CD14-positive monocyte (primary cell): ENCODE data around the gene NOTCH4. TPM values are rescaled to one million over a fixed set of nuclear protein-coding genes. Genes with fewer than 3 reads are reported as not detected.
A peak's percentile ranks its signal among the peaks of the same experiment; 100 is the strongest.

Experiments used
- DNase-seq, 3 donors: peaks; one replicate each; pipeline ENCODE4 v3.0.0-alpha.2; 2011 to 2022
- H2AFZ ChIP-seq: 2 replicates; pipeline ENCODE4 v1.6.0; 2012; ENCODE audit warnings: mild to moderate bottlenecking, low read depth, low read length, inconsistent platforms; ENCODE audit not compliant: insufficient read depth, poor library complexity, severe bottlenecking
- H3K27ac ChIP-seq, 2 donors: 1 replicate in 1 of 2; 2 replicates in 1 of 2; pipeline ENCODE4 v1.5.1; 2012 to 2013; ENCODE audit warnings: low read length in 2 of 2, control low read depth in 1 of 2, inconsistent platforms in 1 of 2, low read depth in 1 of 2, mild to moderate bottlenecking in 1 of 2
- H3K27me3 ChIP-seq, 2 donors: one replicate each; pipeline versions ENCODE4 v1.6.0 to v1.6.1; 2011 to 2013; ENCODE audit warnings: low read length in 2 of 2; ENCODE audit not compliant: control insufficient read depth in 2 of 2, insufficient read depth in 2 of 2
- H3K36me3 ChIP-seq, 2 donors: replicated peaks in 1 of 2; 1 replicate in 1 of 2; 2 replicates in 1 of 2; pipeline versions ENCODE4 v1.5.1 to v1.6.1; 2012 to 2013; ENCODE audit warnings: low read length in 2 of 2, control low read depth in 1 of 2, inconsistent platforms in 1 of 2, mild to moderate bottlenecking in 1 of 2; ENCODE audit not compliant: insufficient read depth in 2 of 2, control insufficient read depth in 1 of 2
- H3K4me1 ChIP-seq, 2 donors: 1 replicate in 1 of 2; 2 replicates in 1 of 2; pipeline versions ENCODE4 v1.5.1 to v1.6.1; 2012 to 2013; ENCODE audit warnings: low read length in 2 of 2, control low read depth in 1 of 2, inconsistent platforms in 1 of 2, mild to moderate bottlenecking in 1 of 2, moderate library complexity in 1 of 2; ENCODE audit not compliant: insufficient read depth in 2 of 2, control insufficient read depth in 1 of 2
- H3K4me2 ChIP-seq: replicated peaks from 2 replicates; pipeline ENCODE3; 2012; ENCODE audit warnings: low read length, moderate library complexity, mild to moderate bottlenecking; ENCODE audit not compliant: poor library complexity, severe bottlenecking; ENCODE audit errors: extremely low read depth
- H3K4me3 ChIP-seq, 3 experiments: fragments of 200-600 bp in 1 of 3; sonication (generic) in 1 of 3; replicated peaks in 1 of 3; 1 replicate in 2 of 3; 2 replicates in 1 of 3; pipeline ENCODE4 v1.5.1; 2011 to 2013; ENCODE audit warnings: low read length in 3 of 3, mild to moderate bottlenecking in 3 of 3, control low read depth in 2 of 3, low read depth in 2 of 3, inconsistent platforms in 1 of 3, moderate library complexity in 1 of 3
- H3K79me2 ChIP-seq: 2 replicates; pipeline ENCODE4 v1.6.0; 2012; ENCODE audit warnings: mild to moderate bottlenecking, control low read depth, inconsistent platforms, low read length, moderate library complexity; ENCODE audit not compliant: insufficient read depth
- H3K9ac ChIP-seq: 2 replicates; pipeline ENCODE4 v1.6.0; 2017; ENCODE audit warnings: low read length, mild to moderate bottlenecking; ENCODE audit not compliant: insufficient read depth, poor library complexity, severe bottlenecking
- H3K9me3 ChIP-seq, 2 donors: replicated peaks in 1 of 2; 1 replicate in 1 of 2; 2 replicates in 1 of 2; pipeline versions ENCODE4 v1.5.1 to v1.6.1; 2012 to 2013; ENCODE audit warnings: low read length in 2 of 2, control low read depth in 1 of 2; ENCODE audit not compliant: control insufficient read depth in 1 of 2, insufficient read depth in 1 of 2
- H4K20me1 ChIP-seq: 2 replicates; pipeline ENCODE4 v1.6.0; 2012; ENCODE audit warnings: mild to moderate bottlenecking, low read length, control low read depth, moderate library complexity; ENCODE audit not compliant: insufficient read depth
- H3K27ac Mint-ChIP-seq, 7 donors: one replicate each; pipeline ENCODE4 v1.8.0; 2020; ENCODE audit warnings: mild to moderate bottlenecking in 7 of 7, mixed read lengths in 7 of 7, moderate library complexity in 6 of 7, inconsistent platforms in 2 of 7
- H3K27me3 Mint-ChIP-seq, 3 donors: one replicate each; pipeline ENCODE4 v1.8.0; 2021 to 2022; ENCODE audit warnings: low read depth in 3 of 3, mild to moderate bottlenecking in 3 of 3, mixed read lengths in 3 of 3, moderate library complexity in 3 of 3, inconsistent platforms in 1 of 3
- H3K36me3 Mint-ChIP-seq, 2 donors: one replicate each; pipeline ENCODE4 v1.8.0; 2020; ENCODE audit warnings: mixed read lengths in 2 of 2, inconsistent platforms in 1 of 2, mild to moderate bottlenecking in 1 of 2
- H3K4me1 Mint-ChIP-seq: one replicate; pipeline ENCODE4 v1.8.0; 2020; ENCODE audit warnings: mild to moderate bottlenecking, mixed read lengths
- H3K4me3 Mint-ChIP-seq, 2 donors: one replicate each; pipeline ENCODE4 v1.8.0; 2020; ENCODE audit warnings: mild to moderate bottlenecking in 2 of 2, mixed read lengths in 2 of 2, moderate library complexity in 1 of 2
- H3K9me3 Mint-ChIP-seq, 7 donors: one replicate each; pipeline ENCODE4 v1.8.0; 2020 to 2022; ENCODE audit warnings: mixed read lengths in 7 of 7, mild to moderate bottlenecking in 6 of 7, moderate library complexity in 6 of 7, inconsistent platforms in 2 of 7
- WGBS: methylation state at CpG from one replicate; pipeline ENCODE4 v1.1.5; 2013; ENCODE audit warnings: missing lambda C conversion rate; ENCODE audit not compliant: insufficient coverage; 5-methylcytosine and 5-hydroxymethylcytosine counted together
- intact Hi-C, 2 donors: fragments of 100-400 bp; cut with micrococcal nuclease; formaldehyde crosslinking; loops; one replicate each; pipeline versions ENCODE4 v1.15.0 to v1.15.1; 2023
- polyA plus RNA-seq, 3 donors: library from polyadenylated mRNA; depleted of rRNA in 1 of 3; unstranded in 2 of 3; stranded (reverse) in 1 of 3; fragments of 300-500 nt in 2 of 3; fragments of >200 nt in 1 of 3; fragmentation: Illumina TruSeq in 2 of 3; gene quantifications; 1 replicate in 2 of 3; 2 replicates in 1 of 3; pipeline ENCODE4 v1.2.3, GENCODE V29; 2012 to 2021
- TF ChIP-seq, protein P1 (sequence below): fragments of 200-600 bp; IDR thresholded peaks from one replicate; pipeline ENCODE4 v1.8.0; 2022; ENCODE audit warnings: antibody characterized with exemption, mild to moderate bottlenecking

Gene NOTCH4
- polyA plus RNA-seq, 3 donors: 5.2 to 8.1 (median 6.1) TPM

DNA sequence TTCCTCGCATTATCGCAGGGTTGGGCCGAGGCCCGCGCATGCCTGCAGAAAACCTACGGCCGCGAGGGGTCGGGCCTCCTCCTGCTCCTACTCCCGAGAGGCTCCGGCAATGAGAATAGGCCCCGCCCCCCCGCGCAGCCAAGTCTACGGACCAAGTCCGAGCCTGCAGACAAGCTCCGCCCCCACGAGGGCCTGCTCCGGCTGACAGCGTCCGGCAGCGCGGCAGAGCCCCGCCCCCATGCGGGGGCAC is 28.3 kb downstream of the NOTCH4 start:
- peak; percentile 100 for DNase-seq
- H3K4me3 ChIP-seq: peak overlapping the region in 2 of 3 experiments; percentile 46 to 98
- no peak overlapping the region for H2AFZ ChIP-seq
- H3K27ac ChIP-seq: peak overlapping the region; percentile 98 to 99
- H3K79me2 ChIP-seq: peaks cover 43% of the 10 kb centered on the region
- 0% methylated on average over 25 of the region's 25 CpGs for WGBS
- H3K27me3 ChIP-seq: no peaks in the 10 kb centered on the region
- TF ChIP-seq, protein P1, sequence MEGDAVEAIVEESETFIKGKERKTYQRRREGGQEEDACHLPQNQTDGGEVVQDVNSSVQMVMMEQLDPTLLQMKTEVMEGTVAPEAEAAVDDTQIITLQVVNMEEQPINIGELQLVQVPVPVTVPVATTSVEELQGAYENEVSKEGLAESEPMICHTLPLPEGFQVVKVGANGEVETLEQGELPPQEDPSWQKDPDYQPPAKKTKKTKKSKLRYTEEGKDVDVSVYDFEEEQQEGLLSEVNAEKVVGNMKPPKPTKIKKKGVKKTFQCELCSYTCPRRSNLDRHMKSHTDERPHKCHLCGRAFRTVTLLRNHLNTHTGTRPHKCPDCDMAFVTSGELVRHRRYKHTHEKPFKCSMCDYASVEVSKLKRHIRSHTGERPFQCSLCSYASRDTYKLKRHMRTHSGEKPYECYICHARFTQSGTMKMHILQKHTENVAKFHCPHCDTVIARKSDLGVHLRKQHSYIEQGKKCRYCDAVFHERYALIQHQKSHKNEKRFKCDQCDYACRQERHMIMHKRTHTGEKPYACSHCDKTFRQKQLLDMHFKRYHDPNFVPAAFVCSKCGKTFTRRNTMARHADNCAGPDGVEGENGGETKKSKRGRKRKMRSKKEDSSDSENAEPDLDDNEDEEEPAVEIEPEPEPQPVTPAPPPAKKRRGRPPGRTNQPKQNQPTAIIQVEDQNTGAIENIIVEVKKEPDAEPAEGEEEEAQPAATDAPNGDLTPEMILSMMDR: no peak
- peaks cover 0 to 3% (median 0%) of the 10 kb centered on the region in 7 donors for H3K9me3 Mint-ChIP-seq
- peak overlapping the region; percentile 98 to 100 (median 100) for H3K27ac Mint-ChIP-seq
- H3K4me2 ChIP-seq: peak overlapping the region; percentile 90
- H3K4me3 Mint-ChIP-seq: peak overlapping the region in 1 of 2 donors; percentile 84
- no peaks in the 10 kb centered on the region for H4K20me1 ChIP-seq
- peaks cover 0 to 10% (median 2%) of the 10 kb centered on the region in 3 donors for H3K27me3 Mint-ChIP-seq
- peaks cover 0 to 7% of the 10 kb centered on the region in 2 donors for H3K36me3 ChIP-seq
- intact Hi-C loops: loop anchor here (1.0 to 5.0 kb wide), 4 partner anchors 17 to 78 kb away; partner anchors contain the start of genes RNF5 (in 2 of the 2) and FKBPL (in 1 of the 2)
- H3K9ac ChIP-seq: peak overlapping the region; percentile 98
- peaks cover 6 to 8% of the 10 kb centered on the region in 2 donors for H3K36me3 Mint-ChIP-seq
- no peaks in the 10 kb centered on the region for H3K9me3 ChIP-seq
- peaks cover 53 to 62% of the 10 kb centered on the region in 2 donors for H3K4me1 ChIP-seq
- peaks cover 56% of the 10 kb centered on the region for H3K4me1 Mint-ChIP-seq

DNA sequence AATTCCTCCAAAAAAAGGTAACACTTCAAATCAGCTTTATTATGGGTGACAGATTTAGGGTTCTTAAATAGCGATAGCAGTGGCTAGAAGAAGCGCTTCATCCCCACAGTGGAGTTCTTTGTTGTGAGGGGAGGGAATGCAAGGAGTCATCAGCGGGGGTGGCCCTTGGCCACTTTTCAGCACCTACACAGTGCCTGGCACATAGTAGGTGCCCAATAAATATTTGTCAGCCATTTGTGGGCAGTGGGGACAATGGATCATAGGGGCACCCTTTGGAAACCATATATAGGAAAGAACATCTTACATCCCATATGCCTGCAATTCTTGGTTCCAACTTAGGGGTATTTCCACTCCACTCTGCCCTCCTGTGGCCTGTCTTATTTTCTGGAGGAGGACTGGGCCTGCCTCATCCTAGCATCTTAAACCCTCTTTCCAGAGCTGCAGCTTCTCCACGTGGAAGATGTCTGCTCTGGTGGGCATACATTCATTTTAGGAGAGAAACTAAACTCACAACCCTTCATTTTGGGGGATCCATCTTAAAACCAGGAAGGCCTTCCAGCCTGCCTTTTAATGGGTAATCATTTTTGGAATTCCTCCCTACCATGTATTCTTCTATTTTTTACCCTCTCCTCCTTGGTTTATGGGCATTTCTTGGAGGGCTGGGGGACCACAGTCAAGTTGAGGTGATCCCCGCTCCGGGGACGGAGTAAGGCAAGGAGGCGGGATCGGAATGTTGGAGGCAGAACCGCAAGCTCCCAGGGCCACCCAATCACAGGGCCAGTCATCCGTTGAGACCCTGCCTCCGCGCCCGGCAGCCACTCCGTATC is 28.8 kb downstream of the NOTCH4 start:
- Histone ChIP-seq H3K36me3 (peaks cover 0 to 7% of the 10 kb centered on the region in 2 donors), H4K20me1 (no peaks in the 10 kb centered on the region), H3K9me3 (no peaks in the 10 kb centered on the region), H3K4me2 (peak overlapping the region; percentile 83), H3K4me1 (peaks cover 53 to 62% of the 10 kb centered on the region in 2 donors), H3K4me3 (peak overlapping the region; percentile 44 to 98 (median 46)), H3K27me3 (no peaks in the 10 kb centered on the region), H3K79me2 (peaks cover 48% of the 10 kb centered on the region), H3K9ac (peak overlapping the region; percentile 54), H2AFZ (no peak overlapping the region), H3K27ac (peak overlapping the region; percentile 95 to 98)
- Mint-ChIP-seq H3K4me1 (peaks cover 56% of the 10 kb centered on the region), H3K36me3 (peaks cover 6 to 13% of the 10 kb centered on the region in 2 donors), H3K27me3 (peaks cover 0 to 6% (median 2%) of the 10 kb centered on the region in 3 donors), H3K27ac (peak overlapping the region; percentile 97 to 100 (median 98)), H3K9me3 (peaks cover 0 to 3% (median 0%) of the 10 kb centered on the region in 7 donors), H3K4me3 (peak overlapping the region; percentile 84 to 90)
- peak; percentile 52 to 60 (median 52) for DNase-seq
- 0% methylated on average over 11 of the region's 15 CpGs for WGBS
- TF ChIP-seq, protein P1: peak; percentile 74
- intact Hi-C loops: loop anchor here (1.0 to 5.0 kb wide), 5 partner anchors 16 to 78 kb away; partner anchors contain the start of genes FKBPL (in 2 of the 2) and RNF5 (in 2 of the 2)
